Stimulated activated memory B cell treated with anti-CD40 and anti-IgM and Interleukin-4, amounts not matched to agents 10 μg/mL and 1 μg/mL and 100 μg/mL, for 72 hours (primary cell): Measurements from ENCODE around the gene CAMK1.

Experiments used
- ATAC-seq: fragments of 150-1000 bp; cut with Tn5 transposase; 2 replicates; pipeline ENCODE4 v1.10.0; 2021
- H3K27ac Mint-ChIP-seq: one replicate; pipeline ENCODE4 v1.8.0; 2022; ENCODE audit warnings: mild to moderate bottlenecking, mixed read lengths
- H3K27me3 Mint-ChIP-seq: one replicate; pipeline ENCODE4 v1.8.0; 2022; ENCODE audit warnings: mixed read lengths
- H3K36me3 Mint-ChIP-seq: one replicate; pipeline ENCODE4 v1.8.0; 2022; ENCODE audit warnings: mixed read lengths
- H3K4me1 Mint-ChIP-seq: one replicate; pipeline ENCODE4 v1.8.0; 2022; ENCODE audit warnings: mixed read lengths
- H3K4me3 Mint-ChIP-seq: one replicate; pipeline ENCODE4 v1.8.0; 2022; ENCODE audit warnings: mild to moderate bottlenecking, moderate library complexity, mixed read lengths
- H3K9me3 Mint-ChIP-seq: one replicate; pipeline ENCODE4 v1.8.0; 2022; ENCODE audit warnings: mixed read lengths

Gene CAMK1

DNA sequence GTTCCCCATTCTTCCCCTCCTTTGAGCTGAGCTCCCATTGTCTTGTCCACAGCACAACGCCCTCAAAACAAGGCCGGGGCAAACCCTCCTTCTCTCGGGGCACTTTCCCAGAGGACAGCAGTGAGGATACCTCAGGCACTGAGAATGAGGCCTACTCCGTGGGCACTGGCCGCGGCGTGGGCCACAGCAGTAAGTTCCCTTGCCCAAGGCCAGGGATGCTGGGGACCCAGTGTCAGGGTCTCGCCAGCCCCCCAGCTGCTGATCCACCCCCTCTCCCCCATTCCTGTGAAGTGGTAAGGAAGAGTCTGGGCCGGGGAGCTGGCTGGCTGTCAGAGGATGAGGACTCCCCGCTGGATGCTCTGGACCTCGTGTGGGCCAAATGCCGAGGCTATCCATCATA lies 24.2 kb downstream of the CAMK1 start:
- no peak for ATAC-seq
- peaks cover 34% of the 10 kb centered on the region for H3K4me1 Mint-ChIP-seq
- H3K9me3 Mint-ChIP-seq = no peaks in the 10 kb centered on the region
- H3K27me3 Mint-ChIP-seq = no peaks in the 10 kb centered on the region
- H3K4me3 Mint-ChIP-seq = no peak overlapping the region
- H3K27ac Mint-ChIP-seq = no peak overlapping the region
- peaks cover 70% of the 10 kb centered on the region for H3K36me3 Mint-ChIP-seq

DNA sequence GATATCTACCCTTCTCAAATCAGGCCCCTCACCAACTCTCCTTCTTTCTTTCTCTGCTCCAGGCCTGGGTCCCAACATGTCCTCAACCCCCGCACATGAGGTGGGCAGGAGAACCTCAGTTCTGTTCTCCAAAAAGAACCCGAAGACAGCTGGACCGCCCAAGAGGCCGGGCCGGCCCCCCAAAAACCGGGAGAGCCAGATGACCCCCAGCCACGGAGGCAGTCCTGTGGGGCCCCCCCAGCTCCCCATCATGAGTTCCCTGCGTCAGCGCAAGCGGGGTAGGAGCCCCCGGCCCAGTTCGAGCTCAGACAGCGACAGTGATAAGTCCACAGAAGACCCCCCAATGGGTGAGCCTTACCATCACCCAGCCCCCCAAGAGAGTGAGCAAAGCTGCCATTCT lies 25.6 kb downstream of the CAMK1 start:
- H3K27ac Mint-ChIP-seq = no peak overlapping the region
- H3K9me3 Mint-ChIP-seq = no peaks in the 10 kb centered on the region
- peaks cover 25% of the 10 kb centered on the region for H3K4me1 Mint-ChIP-seq
- no peak for ATAC-seq
- H3K4me3 Mint-ChIP-seq = no peak overlapping the region
- H3K36me3 Mint-ChIP-seq = peaks cover 82% of the 10 kb centered on the region
- H3K27me3 Mint-ChIP-seq = no peaks in the 10 kb centered on the region

GRCh38 chr3:9743548-9743947 lies 26.2 kb downstream of the CAMK1 start:
- Mint-ChIP-seq H3K9me3 (no peaks in the 10 kb centered on the region), H3K4me3 (no peak overlapping the region), H3K27me3 (no peaks in the 10 kb centered on the region), H3K27ac (no peak overlapping the region), H3K4me1 (peaks cover 19% of the 10 kb centered on the region), H3K36me3 (peaks cover 87% of the 10 kb centered on the region)
- no peak for ATAC-seq

DNA sequence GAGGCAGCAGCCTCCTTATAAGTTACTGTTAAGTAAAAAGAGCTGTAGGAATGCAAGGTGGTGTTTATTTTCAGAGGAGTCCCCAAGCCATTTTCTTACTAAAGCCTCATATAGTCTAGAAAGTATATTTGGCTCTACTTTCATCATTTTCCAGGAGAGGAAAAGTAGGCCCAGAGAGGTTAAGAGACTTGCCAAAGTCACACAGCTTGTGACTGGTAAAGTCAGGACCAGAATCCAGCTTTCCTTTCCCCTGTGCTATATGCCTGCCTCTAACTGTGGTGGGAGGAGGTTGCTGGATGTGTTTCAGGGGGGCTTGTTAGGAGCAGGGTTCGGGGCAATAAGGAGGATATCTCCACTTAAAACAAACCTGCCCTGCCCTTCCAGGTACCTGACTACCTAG lies 27.2 kb downstream of the CAMK1 start:
- Mint-ChIP-seq H3K9me3 (no peaks in the 10 kb centered on the region), H3K27me3 (no peaks in the 10 kb centered on the region), H3K4me3 (no peak overlapping the region), H3K4me1 (peaks cover 16% of the 10 kb centered on the region), H3K27ac (no peak overlapping the region), H3K36me3 (peaks cover 93% of the 10 kb centered on the region)
- no peak for ATAC-seq

DNA sequence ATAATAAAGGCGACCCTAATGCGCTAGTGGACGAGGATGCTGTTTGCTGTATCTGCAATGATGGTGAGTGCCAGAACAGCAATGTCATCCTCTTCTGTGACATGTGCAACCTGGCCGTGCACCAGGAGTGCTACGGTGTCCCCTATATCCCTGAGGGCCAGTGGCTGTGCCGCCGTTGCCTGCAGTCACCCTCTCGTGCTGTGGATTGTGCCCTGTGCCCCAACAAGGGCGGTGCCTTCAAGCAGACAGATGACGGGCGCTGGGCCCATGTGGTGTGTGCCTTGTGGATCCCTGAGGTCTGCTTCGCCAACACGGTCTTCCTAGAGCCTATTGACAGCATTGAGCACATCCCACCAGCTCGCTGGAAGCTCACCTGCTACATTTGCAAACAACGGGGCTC lies 30.6 kb downstream of the CAMK1 start:
- no peaks in the 10 kb centered on the region for H3K27me3 Mint-ChIP-seq
- peaks cover 70% of the 10 kb centered on the region for H3K36me3 Mint-ChIP-seq
- no peak overlapping the region for H3K4me3 Mint-ChIP-seq
- H3K4me1 Mint-ChIP-seq = peaks cover 17% of the 10 kb centered on the region
- no peak overlapping the region for H3K27ac Mint-ChIP-seq
- no peaks in the 10 kb centered on the region for H3K9me3 Mint-ChIP-seq
- no peak for ATAC-seq

- Mint-ChIP-seq H3K4me3 (no peak overlapping the region), H3K4me1 (peaks cover 38% of the 10 kb centered on the region)
- ATAC-seq = no peak
Observed at GRCh38 chr3:9736831-9737230, 32.9 kb downstream of the CAMK1 start.

DNA sequence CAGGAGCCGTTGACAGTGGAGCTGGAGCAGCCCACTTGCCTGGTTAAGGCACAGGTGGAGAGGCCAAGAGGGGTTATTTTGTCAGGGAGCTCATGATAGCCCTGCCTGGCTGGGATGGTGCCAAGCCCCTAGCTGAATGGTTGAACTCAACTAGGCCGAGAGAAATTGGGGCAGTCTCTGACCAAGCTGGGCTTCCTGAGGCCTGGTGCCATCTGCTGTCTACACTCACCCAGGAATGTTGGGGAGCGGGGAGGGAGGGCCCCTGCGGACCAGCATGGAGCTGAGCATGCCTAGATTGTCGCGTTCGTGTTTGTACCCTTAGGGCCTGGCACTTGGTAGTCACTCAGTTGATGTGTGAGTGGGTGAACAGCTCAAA lies 37.0 kb downstream of the CAMK1 start:
- ATAC-seq = no peak
- no peaks in the 10 kb centered on the region for H3K9me3 Mint-ChIP-seq
- H3K27me3 Mint-ChIP-seq = no peaks in the 10 kb centered on the region
- H3K4me3 Mint-ChIP-seq = peak overlapping the region; percentile 86
- peaks cover 21% of the 10 kb centered on the region for H3K36me3 Mint-ChIP-seq
- peak overlapping the region; percentile 92 for H3K27ac Mint-ChIP-seq
- H3K4me1 Mint-ChIP-seq = peaks cover 46% of the 10 kb centered on the region

More at GRCh38 chr3:9736831-9737230, 32.9 kb downstream of the CAMK1 start:
- Mint-ChIP-seq H3K27ac (no peak overlapping the region), H3K36me3 (peaks cover 58% of the 10 kb centered on the region), H3K27me3 (no peaks in the 10 kb centered on the region), H3K9me3 (no peaks in the 10 kb centered on the region)

DNA sequence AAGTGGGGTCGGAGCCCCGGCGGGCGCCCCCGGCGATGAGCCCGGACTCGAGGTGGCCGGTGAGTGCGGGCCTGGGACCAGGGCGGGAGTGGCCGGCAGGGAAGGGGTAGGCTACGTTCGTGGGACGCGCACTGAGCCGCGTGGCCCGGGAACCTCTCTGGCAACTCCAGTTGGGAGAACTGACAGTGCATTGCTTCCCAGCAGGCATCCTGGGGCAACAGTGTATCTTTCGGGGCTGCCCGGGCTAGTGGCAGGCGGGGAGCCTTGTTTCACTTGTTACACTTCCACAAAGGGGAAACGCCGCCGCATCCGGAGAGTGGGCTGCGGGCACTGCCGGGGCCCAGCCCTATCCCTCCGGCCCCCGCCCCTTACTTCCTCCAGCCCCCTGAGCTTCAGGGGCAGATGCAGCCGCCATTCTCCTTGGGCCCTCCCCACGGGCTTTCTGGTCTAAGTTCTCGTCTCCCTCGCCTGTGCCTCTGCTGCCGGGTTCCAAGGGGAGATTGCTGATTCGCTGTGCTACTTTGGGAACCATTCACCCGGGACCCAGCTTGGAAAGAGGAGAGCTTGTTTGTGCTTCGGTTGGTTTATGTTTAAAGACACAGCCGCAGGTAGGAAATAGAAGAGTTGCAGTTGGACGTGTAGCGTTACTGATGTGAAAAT lies 37.5 kb downstream of the CAMK1 start:
- Mint-ChIP-seq H3K4me1 (peaks cover 51% of the 10 kb centered on the region), H3K27ac (peak overlapping the region; percentile 92), H3K9me3 (no peaks in the 10 kb centered on the region), H3K36me3 (peaks cover 21% of the 10 kb centered on the region), H3K4me3 (peak overlapping the region; percentile 86), H3K27me3 (no peaks in the 10 kb centered on the region)
- ATAC-seq = peak; percentile 1

DNA sequence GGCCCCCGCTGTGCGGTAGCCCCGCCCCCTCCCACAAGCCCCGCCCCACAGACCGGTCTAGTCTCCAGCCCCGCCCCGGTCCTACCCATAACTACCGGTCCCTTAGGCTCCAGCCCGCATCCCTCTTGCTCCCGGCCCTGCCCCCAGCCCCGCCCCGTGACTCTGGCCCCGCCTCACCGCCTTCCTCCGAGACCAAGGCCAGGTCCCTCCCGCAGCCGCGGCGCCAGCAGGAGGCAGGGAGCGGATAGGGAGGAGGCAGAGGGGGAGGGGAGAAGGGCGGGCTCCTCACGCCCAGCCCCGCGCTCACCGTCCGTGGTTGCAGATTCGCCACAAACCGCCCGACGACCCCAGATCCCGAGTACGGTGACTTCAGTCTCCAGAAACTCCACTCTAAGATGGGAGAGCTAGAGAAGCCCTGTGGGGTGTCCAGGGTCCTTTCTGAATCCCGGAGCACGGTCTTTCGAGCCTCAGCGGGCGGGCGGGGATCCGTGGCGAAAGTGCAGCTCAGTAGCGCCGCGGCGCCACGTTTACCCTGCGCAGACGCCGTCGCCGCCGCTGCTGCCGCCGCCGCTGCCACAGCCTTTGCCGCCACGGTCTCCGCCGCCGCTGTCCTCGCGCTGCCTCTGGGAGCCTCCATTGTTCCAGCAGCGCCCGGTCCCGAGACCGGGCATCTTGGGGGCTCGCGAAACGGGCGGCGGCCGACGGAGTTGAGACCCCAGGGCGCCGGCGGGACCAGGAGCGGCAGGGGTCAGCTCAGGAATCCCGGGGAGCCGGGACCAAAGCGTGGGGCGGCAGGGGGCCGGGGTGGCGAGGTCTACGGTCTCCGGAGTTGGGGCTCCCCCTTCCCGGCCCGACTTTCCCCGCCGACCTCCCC lies 38.3 kb downstream of the CAMK1 start, which contains the start of gene BRPF1:
TSS of gene BRPF1 (plus strand) at position 530 of the 874 bp plus-strand sequence. CDS start 2,406 bp downstream, outside the sequence.
- peak; percentile 99 for ATAC-seq
- Mint-ChIP-seq H3K4me3 (peak within 1 kb of the TSS; percentile 86), H3K4me1 (peaks cover 56% of the 10 kb centered on the region), H3K27ac (peak within 1 kb of the TSS; percentile 92), H3K27me3 (no peaks in the 10 kb centered on the region), H3K36me3 (peaks cover 15% of the 10 kb centered on the region), H3K9me3 (no peaks in the 10 kb centered on the region)

DNA sequence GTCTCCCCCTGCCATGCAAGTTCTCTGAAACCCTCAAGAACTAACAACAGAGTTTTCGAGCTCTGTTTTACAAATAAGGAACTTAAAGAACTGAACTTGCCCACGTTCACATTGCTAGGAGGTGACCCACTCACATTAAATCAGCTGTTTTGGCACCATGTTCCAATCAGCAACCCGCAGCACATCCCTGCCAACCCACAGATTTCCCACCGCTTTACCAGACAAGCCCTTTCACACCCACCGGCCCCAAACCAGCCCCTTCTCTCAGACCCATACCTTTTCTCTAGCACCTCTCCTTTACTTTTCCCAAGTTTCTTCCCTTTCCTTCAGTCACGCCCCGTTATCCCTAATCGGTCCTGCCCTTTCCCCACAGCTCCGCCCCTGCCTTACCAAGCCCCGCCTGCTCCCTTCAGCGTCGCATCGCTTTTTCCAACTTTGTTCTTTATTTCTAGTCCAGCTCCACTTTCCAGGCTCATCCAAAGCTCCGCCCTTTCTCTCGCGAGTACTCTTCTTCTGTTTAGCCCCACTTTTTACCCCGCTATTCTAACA lies 39.0 kb downstream of the CAMK1 start:
- Mint-ChIP-seq H3K4me1 (peaks cover 51% of the 10 kb centered on the region), H3K9me3 (no peaks in the 10 kb centered on the region), H3K4me3 (peak overlapping the region; percentile 86), H3K27me3 (no peaks in the 10 kb centered on the region), H3K27ac (peak overlapping the region; percentile 92), H3K36me3 (peaks cover 10% of the 10 kb centered on the region)
- peak; percentile 71 for ATAC-seq

DNA sequence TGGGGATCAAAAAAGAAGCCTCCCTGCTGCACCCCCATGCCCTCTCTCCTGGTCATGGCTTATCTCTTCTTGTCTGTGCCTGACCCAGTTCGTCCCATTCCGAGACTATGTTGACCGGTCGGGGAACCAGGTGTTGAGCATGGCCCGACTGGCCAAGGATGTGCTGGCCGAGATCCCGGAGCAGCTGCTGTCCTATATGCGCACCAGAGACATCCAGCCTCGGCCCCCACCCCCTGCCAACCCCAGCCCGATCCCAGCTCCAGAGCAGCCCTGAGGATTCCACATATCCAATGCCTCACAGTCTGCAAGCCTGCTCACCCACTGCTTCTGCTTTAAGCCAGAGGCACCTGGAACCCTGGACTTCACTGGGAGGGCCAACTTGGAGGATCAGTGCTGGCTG lies 40.3 kb downstream of the CAMK1 start:
- no peak overlapping the region for H3K4me3 Mint-ChIP-seq
- no peak for ATAC-seq
- no peak overlapping the region for H3K27ac Mint-ChIP-seq
- H3K36me3 Mint-ChIP-seq = peaks cover 10% of the 10 kb centered on the region
- H3K4me1 Mint-ChIP-seq = peaks cover 42% of the 10 kb centered on the region
- no peaks in the 10 kb centered on the region for H3K27me3 Mint-ChIP-seq
- H3K9me3 Mint-ChIP-seq = no peaks in the 10 kb centered on the region

DNA sequence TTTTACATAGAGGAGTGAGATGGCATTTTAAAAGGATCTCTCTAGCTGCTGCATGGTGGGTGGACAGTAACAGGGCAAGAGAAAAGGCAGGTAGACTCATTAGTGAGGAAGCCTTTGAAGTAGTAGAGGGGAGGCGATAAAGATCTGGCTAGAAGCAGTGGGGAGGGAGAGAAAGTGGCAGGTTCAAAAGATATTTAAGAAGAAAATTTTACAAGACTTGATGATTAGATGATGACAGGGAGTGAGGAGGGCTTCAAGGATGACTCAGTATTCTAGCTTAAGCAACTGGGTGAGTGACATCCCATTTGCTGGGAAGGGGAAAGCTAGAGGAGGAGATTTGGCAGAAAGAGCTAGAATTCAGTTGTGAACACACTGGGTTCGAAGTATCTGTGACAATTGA lies 42.0 kb downstream of the CAMK1 start:
- Mint-ChIP-seq H3K36me3 (no peaks in the 10 kb centered on the region), H3K4me3 (no peak overlapping the region), H3K27me3 (no peaks in the 10 kb centered on the region), H3K4me1 (peaks cover 26% of the 10 kb centered on the region), H3K9me3 (no peaks in the 10 kb centered on the region), H3K27ac (peak overlapping the region; percentile 15)
- ATAC-seq = no peak

DNA sequence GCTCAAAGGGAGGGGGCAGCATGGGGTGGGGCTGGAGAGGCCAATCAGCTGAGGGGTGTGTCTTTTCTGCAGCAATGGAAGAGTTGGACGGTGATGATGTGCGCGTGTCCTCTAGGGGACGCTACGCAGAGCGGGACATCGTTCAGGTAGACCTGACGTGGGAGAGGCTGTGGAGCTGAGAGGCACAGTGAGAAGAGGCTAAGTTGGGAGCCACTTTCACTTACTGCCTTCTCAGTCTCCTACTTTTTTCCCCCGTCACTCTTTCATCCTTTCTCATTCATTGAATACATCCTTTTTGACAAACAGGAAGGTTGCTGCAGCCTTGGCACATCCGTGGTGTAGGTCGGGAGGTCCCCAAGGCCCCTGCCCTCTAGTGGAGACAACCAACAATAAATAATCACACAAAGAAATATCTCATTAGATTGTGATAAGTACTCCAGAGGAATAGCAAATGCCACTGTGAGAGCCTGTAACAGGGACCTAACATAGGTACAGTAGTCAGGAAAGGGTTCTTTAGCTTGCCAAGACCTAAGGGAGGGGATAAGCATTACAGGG lies 42.6 kb downstream of the CAMK1 start:
- no peaks in the 10 kb centered on the region for H3K27me3 Mint-ChIP-seq
- no peaks in the 10 kb centered on the region for H3K36me3 Mint-ChIP-seq
- peak overlapping the region; percentile 75 for H3K4me3 Mint-ChIP-seq
- ATAC-seq = no peak
- peaks cover 19% of the 10 kb centered on the region for H3K4me1 Mint-ChIP-seq
- H3K27ac Mint-ChIP-seq = peak overlapping the region; percentile 15
- no peaks in the 10 kb centered on the region for H3K9me3 Mint-ChIP-seq

DNA sequence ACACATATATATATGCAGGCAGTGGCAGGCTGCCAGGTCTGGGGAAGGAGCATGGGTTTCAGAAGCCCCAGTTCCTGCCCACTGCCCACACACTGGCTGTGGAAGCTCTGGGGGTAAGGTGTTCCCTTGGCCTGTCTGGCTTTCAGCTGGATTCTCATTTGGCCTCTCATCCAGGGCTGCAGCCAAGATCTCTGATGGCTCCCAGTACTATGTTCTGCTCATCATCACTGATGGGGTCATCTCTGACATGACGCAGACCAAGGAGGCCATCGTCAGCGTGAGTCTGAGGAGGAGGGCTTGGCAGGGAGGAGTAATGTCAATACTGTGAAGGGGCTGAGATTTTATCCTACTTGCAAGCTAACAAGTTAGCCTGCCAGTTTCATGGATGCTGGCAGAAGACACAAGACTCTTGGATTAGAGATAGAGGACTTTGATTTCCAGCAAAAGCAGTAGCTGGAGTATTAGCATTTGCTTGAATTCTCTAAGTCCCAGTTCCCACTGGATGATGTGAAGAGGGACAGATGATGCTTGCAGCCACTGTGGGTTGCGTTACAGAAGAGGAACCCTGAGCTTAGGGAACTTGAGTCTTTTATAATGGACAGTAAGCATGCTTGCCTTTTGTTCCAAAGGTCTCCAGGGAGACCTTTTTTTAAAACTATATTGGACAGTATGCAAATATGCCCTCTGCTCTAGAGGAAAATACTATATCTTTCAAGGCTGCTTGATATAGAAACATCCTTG lies 43.8 kb downstream of the CAMK1 start:
- ATAC-seq = no peak
- no peak overlapping the region for H3K4me3 Mint-ChIP-seq
- no peak overlapping the region for H3K27ac Mint-ChIP-seq
- no peaks in the 10 kb centered on the region for H3K36me3 Mint-ChIP-seq
- H3K4me1 Mint-ChIP-seq = peaks cover 26% of the 10 kb centered on the region
- no peaks in the 10 kb centered on the region for H3K9me3 Mint-ChIP-seq
- H3K27me3 Mint-ChIP-seq = no peaks in the 10 kb centered on the region

GRCh38 chr3:9721700-9722060 lies 48.1 kb downstream of the CAMK1 start:
- no peaks in the 10 kb centered on the region for H3K27me3 Mint-ChIP-seq
- no peaks in the 10 kb centered on the region for H3K36me3 Mint-ChIP-seq
- H3K4me3 Mint-ChIP-seq = no peak overlapping the region
- peaks cover 9% of the 10 kb centered on the region for H3K4me1 Mint-ChIP-seq
- no peaks in the 10 kb centered on the region for H3K9me3 Mint-ChIP-seq
- peak; percentile 8 for ATAC-seq
- peak overlapping the region; percentile 17 for H3K27ac Mint-ChIP-seq
